Common myeloid progenitor, CD34-positive (primary cell): ENCODE data around the gene MEF2A.

Experiments used
- CTCF ChIA-PET: fragments of 350-600 bp; sonication (Branson Sonifier 250); formaldehyde crosslinking; loops from one replicate; lab custom pipeline; 2021; ENCODE audit warnings: antibody characterized with exemption; lab: Charles Lee
- POLR2A ChIA-PET: fragments of 350-600 bp; sonication (Branson Sonifier 250); formaldehyde crosslinking; loops from one replicate; lab custom pipeline; 2021; ENCODE audit warnings: antibody characterized with exemption; lab: Charles Lee
- DNase-seq, 3 donors: peaks; one replicate each; pipeline versions ENCODE4 v3.0.0 to v3.0.0-alpha.2; 2013
- H3K27ac ChIP-seq, 2 experiments: 1 replicate in 1 of 2; 2 replicates in 1 of 2; pipeline ENCODE4 v1.7.0; 2013; ENCODE audit warnings: inconsistent platforms in 2 of 2, low read length in 2 of 2, mild to moderate bottlenecking in 2 of 2, low read depth in 1 of 2, moderate library complexity in 1 of 2; ENCODE audit not compliant: severe bottlenecking in 2 of 2, insufficient read depth in 1 of 2, poor library complexity in 1 of 2
- H3K27me3 ChIP-seq, 5 experiments: replicated peaks in 2 of 5; 1 replicate in 3 of 5; 2 replicates in 2 of 5; pipeline versions ENCODE4 v1.6.1 to v1.7.0; 2013; ENCODE audit warnings: low read length in 4 of 5, mild to moderate bottlenecking in 2 of 5, moderate library complexity in 2 of 5, inconsistent platforms in 1 of 5; ENCODE audit not compliant: insufficient read depth in 5 of 5, control insufficient read depth in 4 of 5
- H3K36me3 ChIP-seq, 4 experiments: 1 replicate in 2 of 4; 2 replicates in 2 of 4; pipeline versions ENCODE4 v1.6.1 to v1.7.0; 2013; ENCODE audit warnings: low read length in 3 of 4, control low read depth in 1 of 4, mild to moderate bottlenecking in 1 of 4; ENCODE audit not compliant: control insufficient read depth in 4 of 4, insufficient read depth in 4 of 4
- H3K4me1 ChIP-seq, 4 experiments: 1 replicate in 3 of 4; 2 replicates in 1 of 4; pipeline versions ENCODE4 v1.6.1 to v1.7.1; 2013; ENCODE audit warnings: low read length in 3 of 4, mild to moderate bottlenecking in 3 of 4, control low read depth in 1 of 4, inconsistent platforms in 1 of 4, moderate library complexity in 1 of 4; ENCODE audit not compliant: control insufficient read depth in 4 of 4, insufficient read depth in 4 of 4; ENCODE audit errors: control extremely low read depth in 1 of 4
- H3K4me3 ChIP-seq, 7 experiments: 1 replicate in 4 of 7; 2 replicates in 3 of 7; pipeline versions ENCODE4 v1.5.1 to v1.7.0; 2013; ENCODE audit warnings: mild to moderate bottlenecking in 7 of 7, low read length in 6 of 7, moderate library complexity in 6 of 7, inconsistent platforms in 2 of 7, low read depth in 2 of 7, control low read depth in 1 of 7; ENCODE audit not compliant: insufficient read depth in 4 of 7, control insufficient read depth in 1 of 7; ENCODE audit errors: extremely low read depth in 1 of 7
- H3K9me3 ChIP-seq, 5 experiments: 1 replicate in 4 of 5; 2 replicates in 1 of 5; pipeline versions ENCODE4 v1.6.1 to v1.7.1; 2013; ENCODE audit warnings: low read length in 4 of 5, mild to moderate bottlenecking in 2 of 5, inconsistent platforms in 1 of 5, low read depth in 1 of 5, moderate library complexity in 1 of 5; ENCODE audit not compliant: control insufficient read depth in 4 of 5, insufficient read depth in 2 of 5; ENCODE audit errors: control extremely low read depth in 1 of 5
- WGBS: methylation state at CpG from one replicate; pipeline ENCODE4 v1.1.5; 2013; ENCODE audit not compliant: insufficient coverage; 5-methylcytosine and 5-hydroxymethylcytosine counted together

The MEF2A gene

DNA sequence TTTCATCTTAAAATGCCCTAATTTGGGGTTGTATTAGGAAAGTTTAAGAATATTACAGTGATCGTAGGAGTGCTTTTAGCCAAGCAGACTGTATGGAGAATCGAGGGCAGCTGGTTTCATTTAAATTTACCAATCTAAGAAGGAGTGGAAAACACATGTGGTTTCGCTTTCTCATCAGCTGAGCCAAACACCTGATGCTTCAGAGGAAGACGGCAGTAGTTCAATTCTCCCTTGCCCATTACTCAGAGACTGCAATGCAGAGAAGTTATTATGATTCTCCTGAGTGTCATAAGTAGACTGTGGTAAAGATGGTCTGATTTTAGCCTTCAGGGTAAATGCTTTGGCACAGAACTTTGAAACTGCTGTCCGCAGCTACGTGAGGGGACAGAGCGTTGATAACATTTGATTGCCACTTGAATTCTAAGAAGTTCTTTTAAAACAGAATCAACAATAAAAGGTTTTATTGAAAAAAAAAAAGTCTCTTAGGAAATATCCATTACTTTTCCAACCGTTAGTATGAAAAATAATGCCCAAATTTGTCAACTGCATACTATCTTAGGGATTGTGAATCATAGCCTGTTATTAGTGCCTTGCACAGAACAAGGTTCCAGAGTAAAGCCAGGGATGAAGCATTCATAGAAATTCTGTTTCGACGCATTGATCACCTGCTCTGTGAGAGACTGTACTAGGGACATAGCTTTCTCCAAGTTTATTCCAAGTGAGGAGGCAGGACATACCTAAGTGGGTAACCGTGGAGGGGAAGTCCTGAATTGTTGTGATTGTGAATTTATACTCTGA, 141.9 kb downstream of the MEF2A start:
- Histone ChIP-seq H3K27ac (no peak overlapping the region), H3K4me3 (no peak overlapping the region), H3K27me3 (no peaks in the 10 kb centered on the region), H3K9me3 (no peaks in the 10 kb centered on the region), H3K36me3 (peaks cover 6 to 31% (median 18%) of the 10 kb centered on the region in 4 experiments), H3K4me1 (peaks cover 2 to 13% (median 8%) of the 10 kb centered on the region in 4 experiments)
- WGBS = 84% methylated on average over 9 of the region's 11 CpGs
- no peak for DNase-seq
- CTCF ChIA-PET = interaction anchor here (1.1 to 1.6 kb wide), 4 partner anchors 421 to 436 kb away, joined by 3 to 7 read pairs (median 6); no protein-coding TSS in a partner anchor
- POLR2A ChIA-PET = no interaction called here

DNA sequence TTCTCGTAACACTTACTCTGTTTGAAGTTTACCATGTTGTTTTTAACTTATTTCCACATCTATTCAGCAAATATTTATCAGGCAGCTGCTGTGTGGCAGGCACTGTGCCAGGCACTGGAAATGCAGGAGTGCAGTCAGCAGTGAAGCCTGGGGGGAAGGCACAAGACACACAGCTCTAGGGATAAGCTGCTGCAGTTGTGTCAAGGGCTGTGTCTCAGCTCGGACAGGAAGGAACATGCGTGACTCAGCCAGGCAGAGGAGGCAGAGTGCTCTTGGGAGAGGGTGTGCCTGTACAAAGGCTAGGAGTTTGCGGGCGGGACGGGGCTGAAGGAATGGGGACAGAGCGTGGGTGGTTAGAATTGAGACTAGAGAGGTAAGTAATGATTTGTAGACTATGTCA, 142.8 kb downstream of the MEF2A start:
- ChIA-PET CTCF (interaction anchor here (1.3 to 1.6 kb wide), 4 partner anchors 338 to 437 kb away, joined by 3 to 6 read pairs (median 4); no protein-coding TSS in a partner anchor), POLR2A (no interaction called here)
- 100% methylated on average over 4 of the region's 7 CpGs for WGBS
- H3K27me3 ChIP-seq = no peaks in the 10 kb centered on the region
- H3K9me3 ChIP-seq = no peaks in the 10 kb centered on the region
- peaks cover 0 to 6% (median 5%) of the 10 kb centered on the region in 4 experiments for H3K4me1 ChIP-seq
- H3K4me3 ChIP-seq = no peak overlapping the region
- no peak for DNase-seq
- H3K27ac ChIP-seq = no peak overlapping the region
- H3K36me3 ChIP-seq = peaks cover 6 to 33% (median 21%) of the 10 kb centered on the region in 4 experiments

DNA sequence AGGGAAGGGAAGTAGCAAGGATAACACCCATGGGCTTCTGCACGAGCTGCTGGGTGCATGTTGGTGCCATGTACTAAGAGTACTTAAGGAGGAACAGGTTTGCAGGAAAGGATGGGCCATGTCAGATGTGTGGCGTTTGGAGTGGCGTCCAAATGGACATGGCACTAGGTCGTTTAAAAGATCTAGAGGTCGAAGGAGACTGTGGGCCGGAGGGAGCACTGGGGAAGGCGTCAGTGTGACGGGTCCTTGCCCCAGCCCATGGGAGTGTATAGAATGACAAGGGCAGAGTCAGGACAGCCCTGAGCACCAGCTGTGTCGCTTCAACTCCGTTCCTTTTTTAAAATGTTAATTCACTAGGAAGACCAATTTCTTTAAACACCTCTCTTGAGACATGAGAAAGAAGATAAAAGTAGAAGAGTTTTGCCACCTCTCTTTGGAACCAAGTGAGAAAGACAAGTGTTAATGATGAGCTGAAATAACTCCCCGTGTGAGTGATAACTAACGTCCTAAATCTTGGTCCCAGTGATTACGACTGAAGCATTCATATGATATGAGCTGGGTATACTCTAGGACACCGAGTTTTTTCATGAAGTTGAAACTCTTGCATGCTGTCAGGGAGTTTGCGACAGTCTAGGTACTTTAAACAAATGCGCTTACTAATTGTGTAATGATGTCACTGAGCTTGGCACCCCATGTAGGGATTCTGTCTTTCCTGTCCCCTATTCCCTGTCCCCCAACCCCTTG, 143.6 kb downstream of the MEF2A start:
- WGBS = 97% methylated on average over 14 of the region's 16 CpGs
- Histone ChIP-seq H3K27ac (no peak overlapping the region), H3K27me3 (no peaks in the 10 kb centered on the region), H3K9me3 (no peaks in the 10 kb centered on the region), H3K4me1 (no peaks in the 10 kb centered on the region), H3K36me3 (peaks cover 6 to 40% (median 21%) of the 10 kb centered on the region in 4 experiments), H3K4me3 (no peak overlapping the region)
- CTCF ChIA-PET = interaction anchor here (1.0 to 1.6 kb wide), 6 partner anchors 23 to 438 kb away, joined by 3 to 6 read pairs (median 3); no protein-coding TSS in a partner anchor
- POLR2A ChIA-PET = no interaction called here
- no peak for DNase-seq

DNA sequence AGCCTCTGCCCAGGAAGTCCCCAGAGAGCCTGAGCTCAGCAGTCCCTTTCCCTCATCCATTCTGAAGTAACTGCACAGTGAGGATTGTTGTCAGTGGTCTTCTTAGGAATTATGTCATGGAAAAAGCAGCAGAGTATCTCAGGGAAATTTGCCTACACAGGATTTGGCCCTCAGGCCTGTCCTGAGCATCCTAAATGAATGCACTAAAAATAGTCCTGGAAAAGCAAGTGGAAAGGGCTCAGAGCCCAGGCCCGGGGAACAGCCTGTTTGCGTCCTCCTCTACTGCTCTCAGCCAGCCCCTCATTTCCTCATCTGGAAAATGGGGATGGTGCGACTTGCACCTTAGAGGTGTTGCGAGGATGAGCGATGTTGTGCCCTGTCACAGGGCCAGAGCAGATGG, 145.8 kb downstream of the MEF2A start:
- 100% methylated on average over 5 of the region's 5 CpGs for WGBS
- POLR2A ChIA-PET = no interaction called here
- H3K27me3 ChIP-seq = no peaks in the 10 kb centered on the region
- CTCF ChIA-PET = interaction anchor here (0.7 to 0.9 kb wide), 2 partner anchors 9 to 427 kb away, joined by 3 read pairs; no protein-coding TSS in a partner anchor
- no peaks in the 10 kb centered on the region for H3K9me3 ChIP-seq
- DNase-seq = no peak
- no peak overlapping the region for H3K27ac ChIP-seq
- no peak overlapping the region for H3K4me3 ChIP-seq
- peaks cover 8 to 53% (median 26%) of the 10 kb centered on the region in 4 experiments for H3K36me3 ChIP-seq
- no peaks in the 10 kb centered on the region for H3K4me1 ChIP-seq

DNA sequence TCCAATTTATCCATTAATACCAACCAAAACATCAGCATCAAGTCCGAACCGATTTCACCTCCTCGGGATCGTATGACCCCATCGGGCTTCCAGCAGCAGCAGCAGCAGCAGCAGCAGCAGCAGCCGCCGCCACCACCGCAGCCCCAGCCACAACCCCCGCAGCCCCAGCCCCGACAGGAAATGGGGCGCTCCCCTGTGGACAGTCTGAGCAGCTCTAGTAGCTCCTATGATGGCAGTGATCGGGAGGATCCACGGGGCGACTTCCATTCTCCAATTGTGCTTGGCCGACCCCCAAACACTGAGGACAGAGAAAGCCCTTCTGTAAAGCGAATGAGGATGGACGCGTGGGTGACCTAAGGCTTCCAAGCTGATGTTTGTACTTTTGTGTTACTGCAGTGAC, 146.6 kb downstream of the MEF2A start:
- Histone ChIP-seq H3K27me3 (no peaks in the 10 kb centered on the region), H3K27ac (no peak overlapping the region), H3K36me3 (peaks cover 9 to 46% (median 26%) of the 10 kb centered on the region in 4 experiments), H3K9me3 (no peaks in the 10 kb centered on the region), H3K4me3 (no peak overlapping the region), H3K4me1 (no peaks in the 10 kb centered on the region)
- no peak for DNase-seq
- POLR2A ChIA-PET = no interaction called here
- WGBS = 91% methylated on average over 18 of the region's 18 CpGs
- CTCF ChIA-PET = interaction anchor here (1.1 kb wide), 1 partner anchor 8 kb away, joined by 5 read pairs; no protein-coding TSS in a partner anchor

DNA sequence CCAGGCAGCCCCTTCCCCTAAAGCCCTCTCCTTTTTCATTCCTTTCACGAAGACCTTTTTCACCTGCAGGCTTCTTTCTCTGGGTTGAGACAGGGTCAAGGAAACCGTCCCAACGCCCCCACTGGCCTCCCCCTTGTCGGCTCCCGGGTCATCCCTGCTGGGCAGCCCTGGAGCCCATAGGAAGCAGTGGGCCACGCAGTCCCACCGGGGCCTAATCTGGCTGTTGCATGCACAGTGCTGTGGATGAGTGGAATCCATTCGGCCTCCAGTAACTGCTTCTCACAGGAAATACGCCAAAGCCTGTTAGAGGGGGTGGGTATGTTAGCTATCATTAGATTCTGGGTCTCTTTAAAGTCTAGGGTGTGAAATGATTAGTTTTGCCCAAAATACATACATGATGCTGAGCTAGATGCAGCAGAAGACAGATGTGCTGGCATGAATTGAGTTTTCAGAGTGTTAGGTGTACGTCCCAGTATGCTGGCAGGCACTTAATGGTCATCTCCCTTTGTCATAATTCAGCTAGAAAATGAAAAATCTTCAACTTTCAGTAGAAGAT, 150.8 kb downstream of the MEF2A start:
- Histone ChIP-seq H3K27me3 (no peaks in the 10 kb centered on the region), H3K4me1 (peaks cover 0 to 19% (median 4%) of the 10 kb centered on the region in 4 experiments), H3K36me3 (peaks cover 3 to 35% (median 14%) of the 10 kb centered on the region in 4 experiments), H3K27ac (no peak overlapping the region), H3K4me3 (no peak overlapping the region), H3K9me3 (no peaks in the 10 kb centered on the region)
- DNase-seq = no peak
- CTCF ChIA-PET = interaction anchor here (0.8 to 3.3 kb wide), 5 partner anchors 12 to 39 kb away, joined by 3 to 19 read pairs (median 6); partner anchors contain the start of gene LYSMD4
- POLR2A ChIA-PET = no interaction called here
- 97% methylated on average over 9 of the region's 10 CpGs for WGBS
